GM19099 (cell line): ENCODE measurements around the gene TM9SF3.

Experiments used
- POLR2A ChIP-seq: IDR thresholded peaks from 3 replicates; pipeline ENCODE4 v1.6.1; 2011; ENCODE audit warnings: low read depth; ENCODE audit not compliant: insufficient read length; ENCODE audit errors: extremely low read depth

Gene TM9SF3

DNA sequence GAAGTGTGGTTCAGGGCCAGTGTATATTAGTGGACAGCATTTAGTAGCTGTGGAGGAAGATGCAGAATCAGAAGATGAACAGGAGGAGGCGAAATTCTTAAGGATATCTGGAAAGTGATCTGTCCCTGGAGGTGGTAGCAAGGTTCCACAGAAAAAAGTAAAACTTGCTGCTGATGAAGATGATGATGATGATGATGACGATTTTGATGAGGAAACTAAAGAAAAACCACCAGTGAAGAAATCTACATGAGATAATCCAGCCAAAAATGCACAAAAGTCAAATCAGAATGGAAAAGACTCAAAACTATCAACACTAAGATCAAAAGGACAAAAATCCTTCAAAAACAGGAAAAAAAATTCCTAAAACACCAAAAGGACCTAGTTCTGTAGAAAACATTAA, 26.3 kb downstream of the TM9SF3 start:
- TF ChIP-seq POLR2A, result no peak

DNA sequence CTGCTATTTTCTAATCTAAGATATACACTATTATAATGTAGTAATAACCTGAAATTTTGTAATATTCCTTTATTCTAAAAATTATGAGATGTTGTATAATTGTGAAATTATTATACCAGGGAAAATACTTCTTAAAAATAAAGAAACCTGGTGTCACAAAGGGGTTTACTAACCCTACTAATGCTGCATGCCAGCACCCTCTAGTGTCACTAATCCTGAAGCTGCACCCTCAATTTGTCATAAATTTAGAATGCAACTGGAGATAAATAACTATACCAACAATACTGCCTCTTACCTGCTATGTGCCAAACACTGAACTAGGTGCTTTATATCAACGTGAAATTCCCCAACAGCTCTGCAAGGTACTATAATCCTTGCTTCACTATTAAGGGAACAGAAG, 30.8 kb downstream of the TM9SF3 start:
- no peak for TF ChIP-seq POLR2A

DNA sequence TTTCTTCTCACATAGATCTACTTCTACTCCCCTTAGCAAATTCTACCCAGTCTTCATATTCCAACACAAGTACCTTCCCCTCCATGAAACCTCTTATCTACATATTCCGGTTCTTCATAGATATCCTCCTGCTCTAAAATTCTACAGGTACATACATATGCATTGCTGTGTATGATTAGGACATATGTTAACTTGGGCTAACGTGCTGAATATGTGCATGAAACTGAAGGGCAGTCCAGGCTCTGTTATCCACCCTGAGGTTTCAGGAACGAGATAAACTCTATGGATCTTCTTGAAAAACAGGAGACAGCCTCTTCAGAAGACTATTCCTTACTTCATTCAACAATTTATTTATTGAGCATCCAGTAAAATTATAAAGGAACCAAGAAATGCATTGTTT, 31.5 kb downstream of the TM9SF3 start:
- TF ChIP-seq POLR2A, result no peak

DNA sequence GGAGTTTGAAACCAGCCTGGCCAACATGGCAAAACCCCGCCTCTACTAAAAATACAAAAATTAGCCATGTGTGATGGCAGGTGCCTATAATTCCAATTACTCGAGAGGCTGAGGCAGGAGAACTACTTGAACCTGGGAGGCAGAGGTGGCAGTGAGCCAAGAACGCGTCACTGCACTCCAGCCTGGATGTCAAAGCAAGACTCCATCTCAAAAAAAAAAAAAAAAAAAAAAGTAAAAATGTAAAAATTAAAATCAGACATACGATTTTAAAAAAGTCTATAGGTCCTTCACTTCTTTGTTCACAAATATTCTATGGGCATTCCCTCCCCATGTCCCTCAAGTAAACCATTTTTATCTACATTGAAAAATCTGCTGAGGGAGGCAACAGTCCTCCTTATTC, 38.2 kb downstream of the TM9SF3 start:
- TF ChIP-seq POLR2A, result no peak

DNA sequence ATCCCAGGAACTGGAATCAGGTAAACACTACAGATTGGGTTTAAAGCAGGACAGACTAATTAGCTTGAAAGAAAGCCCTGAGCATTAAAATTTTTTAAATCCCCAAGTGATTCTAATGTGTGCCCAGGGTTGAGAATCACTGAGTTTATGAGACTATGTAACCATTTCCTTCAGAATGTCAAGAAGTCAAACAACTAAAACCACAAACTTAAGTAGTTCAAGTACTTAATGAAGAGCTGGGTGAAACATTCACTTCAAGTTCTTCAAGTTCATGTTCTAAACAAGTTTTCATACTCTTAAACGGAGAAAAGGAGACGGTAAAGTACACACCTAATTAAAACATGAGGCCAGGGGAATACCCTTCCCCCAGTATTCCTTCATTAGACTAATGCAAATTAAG, 44.9 kb downstream of the TM9SF3 start:
- TF ChIP-seq POLR2A, result no peak

DNA sequence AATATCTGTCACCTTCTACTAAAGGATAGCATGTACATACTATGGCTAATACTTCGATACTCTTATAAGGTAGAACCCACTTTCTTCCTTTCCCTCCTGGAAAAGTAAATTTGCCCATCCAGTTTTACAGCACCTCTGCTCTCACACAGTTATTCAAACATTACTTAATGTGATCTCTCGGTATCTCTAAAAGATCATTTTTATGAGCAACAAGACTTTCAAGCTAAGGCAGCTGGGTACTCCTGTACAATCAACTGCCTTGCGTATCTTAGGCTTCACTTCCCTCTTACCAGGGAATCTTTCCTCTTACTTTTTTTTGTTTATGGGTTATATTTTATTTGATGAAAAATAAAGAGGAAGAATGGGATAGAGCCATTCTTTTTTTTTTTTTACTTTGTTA, 46.6 kb downstream of the TM9SF3 start:
- TF ChIP-seq POLR2A, result no peak

DNA sequence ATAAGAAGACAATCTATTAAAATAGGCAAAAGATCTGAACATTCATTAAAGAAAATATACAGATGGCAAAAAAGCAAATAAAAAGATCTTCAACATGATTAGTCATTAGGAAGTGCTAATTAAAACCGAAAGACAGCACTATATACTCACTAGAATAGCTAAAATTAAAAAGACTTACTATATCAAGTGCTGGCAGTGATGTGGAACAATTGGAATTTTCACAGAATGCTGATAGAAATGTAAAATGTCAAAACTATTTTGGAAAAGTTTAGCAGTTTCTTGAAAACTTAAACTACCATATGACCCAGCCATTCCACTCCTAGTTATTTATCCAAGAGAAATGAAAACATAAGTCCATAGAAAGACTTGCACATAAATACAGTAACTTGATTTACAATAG, 48.1 kb downstream of the TM9SF3 start:
- TF ChIP-seq POLR2A, result no peak

DNA sequence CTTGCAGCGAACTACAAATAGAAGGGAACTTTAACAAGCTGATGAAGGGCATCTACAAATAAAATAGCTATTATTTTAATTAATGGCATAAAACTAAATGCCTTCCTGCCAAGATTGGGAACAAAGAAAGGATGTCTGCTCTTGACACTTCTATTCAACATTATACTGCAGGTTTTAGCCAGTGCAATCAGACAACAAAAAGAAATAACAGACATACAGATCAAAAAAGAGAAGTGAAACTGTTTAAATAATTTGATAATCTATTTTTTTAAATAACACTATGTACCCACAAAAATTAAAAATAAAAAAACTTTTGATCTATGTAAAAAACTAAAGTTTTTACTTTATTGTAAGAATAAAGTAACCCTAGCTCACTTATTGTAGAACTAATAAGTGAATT, 50.7 kb downstream of the TM9SF3 start:
- TF ChIP-seq POLR2A, result no peak

DNA sequence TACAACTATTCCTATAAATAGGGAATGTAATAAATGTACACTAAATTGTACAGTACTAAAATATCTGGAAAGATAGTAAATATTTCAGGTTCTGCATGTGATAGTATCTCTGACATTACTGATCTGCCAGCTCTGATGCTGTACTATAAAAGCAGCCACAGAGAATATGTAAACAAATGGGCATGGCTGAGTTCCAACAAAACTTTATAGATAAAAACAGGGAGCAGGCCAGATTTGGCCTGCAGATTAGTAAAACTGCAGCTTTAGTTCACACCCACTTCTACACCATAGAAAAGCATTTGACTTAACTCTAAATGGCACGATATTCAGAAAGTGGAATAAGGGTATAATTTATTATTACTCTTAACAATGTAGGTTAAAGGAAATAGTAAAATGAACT, 54.3 kb downstream of the TM9SF3 start:
- no peak for TF ChIP-seq POLR2A

DNA sequence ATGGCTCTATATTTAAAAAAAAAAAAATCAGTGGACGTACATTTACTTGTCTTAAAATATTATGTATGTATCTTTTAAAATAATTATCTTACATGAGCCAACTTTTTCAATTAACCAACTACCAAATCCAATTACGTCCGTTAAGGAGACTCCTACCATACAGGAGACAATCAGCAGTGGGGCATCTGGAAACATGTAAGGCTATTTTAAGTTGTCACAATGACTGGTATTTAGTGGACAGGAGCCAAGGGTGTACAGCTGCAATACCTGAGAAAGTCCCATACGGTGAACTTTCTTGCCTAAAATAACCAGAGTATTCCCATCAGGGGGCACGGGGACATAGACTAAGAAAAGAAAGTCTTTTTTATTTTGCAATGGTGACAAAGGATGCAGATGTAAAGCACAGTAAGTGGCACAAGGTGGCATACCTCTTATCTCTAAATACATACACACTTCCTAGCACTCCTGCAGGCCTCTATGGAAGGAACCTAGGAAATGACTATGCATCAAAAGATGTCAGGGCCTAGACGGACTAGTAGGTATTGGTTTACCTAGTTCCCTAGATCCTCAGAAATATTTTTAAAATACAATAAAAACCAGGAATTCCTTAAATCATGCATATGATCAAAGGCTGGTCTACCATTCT, 57.1 kb downstream of the TM9SF3 start:
- TF ChIP-seq POLR2A, result no peak

DNA sequence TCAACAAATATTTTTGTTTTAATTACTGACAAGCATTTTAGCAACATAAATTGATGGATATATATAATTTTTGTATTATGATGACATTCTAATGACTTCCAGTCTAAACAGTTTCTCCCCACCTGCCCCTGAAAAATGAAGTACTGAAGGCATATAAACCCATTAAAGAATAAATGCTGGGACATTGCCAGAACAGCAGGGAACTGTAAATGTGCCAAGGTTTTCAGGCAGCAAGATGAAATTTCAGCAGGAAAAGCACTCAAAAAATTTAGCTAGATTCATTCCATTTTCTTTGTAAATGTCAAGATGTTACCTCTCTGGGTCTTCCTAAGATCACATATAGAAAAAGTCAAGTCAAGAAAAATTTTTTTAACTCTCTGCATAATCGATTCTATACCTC, 62.1 kb downstream of the TM9SF3 start:
- no peak for TF ChIP-seq POLR2A

DNA sequence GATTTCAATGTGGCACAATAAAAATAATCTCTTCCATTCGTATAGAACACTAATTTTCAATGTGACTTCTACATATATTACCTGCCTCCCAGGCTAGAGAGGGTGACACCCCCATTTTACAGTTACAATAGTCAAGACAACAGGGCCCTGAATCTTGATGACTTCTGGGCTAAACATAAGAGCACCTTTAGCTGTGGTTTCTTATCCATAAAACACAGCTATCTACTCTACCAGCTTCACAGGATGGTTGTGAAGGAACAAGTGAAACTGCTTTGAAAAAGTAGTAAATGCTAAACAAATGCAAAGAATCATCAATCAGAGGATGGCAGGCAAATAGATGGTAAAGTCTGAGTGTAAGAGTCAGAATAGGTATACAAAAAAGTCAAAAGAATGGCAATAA, 69.5 kb downstream of the TM9SF3 start:
- TF ChIP-seq POLR2A, result no peak

DNA sequence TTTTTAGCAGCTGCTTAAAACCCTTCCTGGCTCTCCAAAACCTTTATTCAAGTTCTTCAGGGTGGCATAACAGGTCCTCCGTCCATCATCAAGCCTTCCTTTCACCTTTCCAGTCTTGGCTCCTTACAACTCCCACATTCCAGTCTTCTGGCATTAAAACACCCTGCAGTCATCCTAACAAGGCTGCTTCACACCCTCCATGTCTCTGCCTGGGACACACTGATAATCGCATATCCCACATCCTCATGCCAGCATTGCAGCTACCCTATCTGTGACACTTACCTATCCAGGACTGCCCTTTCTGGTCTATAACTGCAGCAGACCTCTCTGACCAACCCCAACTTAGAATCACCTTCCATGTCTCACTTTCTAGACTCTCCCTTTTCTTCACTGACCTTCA, 70.5 kb downstream of the TM9SF3 start:
- TF ChIP-seq POLR2A, result no peak

DNA sequence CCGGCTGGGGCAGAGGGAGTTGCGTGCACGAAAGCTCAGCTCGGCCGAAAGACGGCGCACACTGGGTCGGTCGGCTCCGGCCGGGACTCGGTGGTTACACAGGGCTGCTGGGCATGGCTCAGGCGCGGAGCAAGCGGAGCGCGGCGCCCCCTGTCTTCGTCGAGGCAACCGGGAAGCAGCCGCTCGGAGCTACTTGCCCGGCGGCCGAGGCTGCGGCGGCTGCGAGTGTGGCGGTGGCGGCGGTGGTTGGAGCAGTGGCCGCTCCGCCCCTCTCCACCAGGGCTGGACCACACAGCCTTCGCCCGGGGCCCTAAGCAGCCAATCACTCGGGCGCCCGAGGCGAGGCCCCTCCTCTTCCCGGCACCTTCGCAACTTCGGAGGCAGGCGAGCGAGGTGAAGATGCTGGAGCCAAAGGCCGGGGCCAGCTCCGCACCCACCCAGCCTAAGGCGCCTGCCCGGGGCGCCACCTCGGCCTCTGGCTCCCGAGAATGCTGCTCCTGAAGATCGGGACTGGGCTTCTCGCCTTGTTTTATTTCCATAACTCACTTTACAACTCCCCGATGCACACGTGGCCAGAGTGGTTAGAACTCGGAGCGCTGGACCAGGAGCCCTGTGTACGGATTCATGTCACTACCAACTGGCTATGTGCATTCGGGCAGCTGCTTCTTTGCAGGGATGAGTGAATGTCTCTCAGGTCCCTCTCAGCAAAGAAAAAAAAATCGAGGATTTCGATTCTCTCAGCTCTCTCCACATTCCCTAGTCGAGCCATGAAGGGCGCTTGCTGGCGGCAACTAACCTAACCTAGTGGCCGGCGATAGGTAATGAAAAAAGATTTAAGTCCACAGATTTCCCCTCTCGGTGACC, 72.9 kb downstream of the TM9SF3 start, which contains the start of gene TLL2:
TLL2 (minus strand) TSS at position 229 of the 864 bp plus-strand sequence. CDS start 241 bp downstream, outside the sequence.
- TF ChIP-seq POLR2A, result peak; percentile 37

DNA sequence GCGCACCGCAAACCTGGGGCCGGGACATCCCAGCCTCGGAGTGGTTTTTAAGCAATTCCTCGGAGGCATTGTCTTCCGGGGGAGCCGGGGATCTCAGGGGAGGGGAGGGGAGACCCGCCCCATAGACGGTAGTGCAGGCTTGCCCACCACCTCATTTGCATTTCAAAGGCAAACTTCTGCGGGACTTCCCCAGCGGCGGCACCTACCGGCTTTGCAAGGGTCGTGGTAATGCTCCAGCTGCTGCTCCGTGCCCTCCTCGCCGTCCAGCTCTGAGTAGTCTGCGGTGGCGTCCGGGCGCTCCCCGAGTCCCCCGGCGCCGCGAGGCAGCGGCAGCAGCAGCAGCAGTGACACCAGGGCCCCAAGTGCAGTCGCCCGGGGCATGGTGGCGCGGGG, 73.5 kb downstream of the TM9SF3 start:
- no peak for TF ChIP-seq POLR2A
